HCT116 (cell line): Measurements from ENCODE around the gene NR2C2. TPM values are rescaled to one million over a fixed set of nuclear protein-coding genes. Genes with fewer than 3 reads are reported as not detected.

Experiments
- ATAC-seq: fragments of 200-7000 bp; cut with Tn5 transposase; 2 replicates; pipeline ENCODE4 v1.9.1; 2020; ENCODE audit warnings: mild to moderate bottlenecking, moderate library complexity
- BruUV-seq: library from RNA; stranded (reverse); fragments of 400-500 nt; replicated peaks from 2 replicates; lab custom pipeline; 2021; lab: Mats Ljungman, UMichigan
- CTCF ChIA-PET: fragments of 300-600 bp; sonication (Branson Sonifier 250); formaldehyde crosslinking; loops from one replicate; lab custom pipeline; 2021; ENCODE audit warnings: antibody characterized with exemption; lab: Charles Lee
- POLR2A ChIA-PET: fragments of 300-600, 350-600 bp; sonication (Branson Sonifier 250); formaldehyde crosslinking; loops from one replicate; lab custom pipeline; 2021; ENCODE audit warnings: antibody characterized with exemption; lab: Charles Lee
- RAD21 ChIA-PET, 2 experiments: fragments of 300-600 bp; sonication (Branson Sonifier 250); formaldehyde crosslinking; loops; one replicate each; lab custom pipeline; 2023; ENCODE audit warnings: low total read pairs in 2 of 2; ENCODE audit not compliant: uncharacterized antibody in 2 of 2, unreplicated experiment in 2 of 2, low non-redundant PET in 1 of 2; lab: Charles Lee
- DNase-seq: peaks from one replicate; pipeline ENCODE4 v3.0.0-alpha.2; 2010; ENCODE audit warnings: low read depth, low spot score
- H2AFZ ChIP-seq: fragments of 200-600 bp; shearing (Covaris generic), sonication (generic); 2 replicates; pipeline ENCODE4 v1.6.1; 2017; ENCODE audit warnings: low read depth, mixed run types, mixed read lengths, antibody characterized with exemption, low read length; ENCODE audit not compliant: poor library complexity, severe bottlenecking
- H3K27ac ChIP-seq: 2 replicates; pipeline ENCODE4 v1.5.1; 2012; ENCODE audit warnings: low read depth, low read length
- H3K27me3 ChIP-seq: fragments of 200-600 bp; sonication (generic); 2 replicates; pipeline ENCODE4 v1.6.1; 2016; ENCODE audit warnings: mixed run types, low read length, mixed read lengths; ENCODE audit not compliant: insufficient read depth
- H3K36me3 ChIP-seq, 2 experiments: fragments of 200-500 bp in 1 of 2; fragments of 200-600 bp in 1 of 2; sonication (Bioruptor generic) in 1 of 2; sonication (generic) in 1 of 2; 2 replicates each; pipeline versions ENCODE4 v1.5.1 to v1.6.1; 2014 to 2016; ENCODE audit warnings: low read length in 2 of 2, inconsistent platforms in 1 of 2, mixed read lengths in 1 of 2, mixed run types in 1 of 2; ENCODE audit not compliant: insufficient read depth in 2 of 2, control insufficient read depth in 1 of 2
- H3K4me1 ChIP-seq, 2 experiments: fragments of 200-600 bp in 1 of 2; sonication (generic) in 1 of 2; 2 replicates each; pipeline versions ENCODE4 v1.5.1 to v1.6.1; 2012 to 2017; ENCODE audit warnings: low read length in 2 of 2, inconsistent platforms in 1 of 2, mild to moderate bottlenecking in 1 of 2, mixed read lengths in 1 of 2, mixed run types in 1 of 2, moderate library complexity in 1 of 2; ENCODE audit not compliant: insufficient read depth in 2 of 2, control insufficient read depth in 1 of 2
- H3K4me2 ChIP-seq: fragments of 200-600 bp; sonication (generic); 2 replicates; pipeline ENCODE4 v1.6.1; 2017; ENCODE audit warnings: mixed run types, low read length, mixed read lengths
- H3K4me3 ChIP-seq, 2 experiments: fragments of 200-600 bp in 1 of 2; sonication (generic) in 1 of 2; replicated peaks in 1 of 2; 2 replicates each; pipeline ENCODE4 v1.5.1; 2011 to 2016; ENCODE audit warnings: low read length in 2 of 2, control low read depth in 1 of 2, low read depth in 1 of 2, mild to moderate bottlenecking in 1 of 2, mixed read lengths in 1 of 2, mixed run types in 1 of 2
- H3K79me2 ChIP-seq: fragments of 200-600 bp; sonication (generic); 2 replicates; pipeline ENCODE4 v1.6.1; 2017; ENCODE audit warnings: mild to moderate bottlenecking, mixed run types, low read length, moderate library complexity, mixed read lengths; ENCODE audit not compliant: insufficient read depth
- H3K9ac ChIP-seq: fragments of 200-600 bp; sonication (generic); 2 replicates; pipeline ENCODE4 v1.6.1; 2016; ENCODE audit warnings: low read length, mixed read lengths
- H3K9me2 ChIP-seq: fragments of 200-600 bp; sonication (generic), shearing (Covaris generic); 2 replicates; pipeline ENCODE4 v1.6.1; 2017; ENCODE audit warnings: mixed run types, mild to moderate bottlenecking, moderate library complexity; ENCODE audit not compliant: insufficient read depth
- H3K9me3 ChIP-seq, 2 experiments: fragments of 200-500 bp in 1 of 2; fragments of 200-600 bp in 1 of 2; sonication (Bioruptor generic) in 1 of 2; sonication (generic) in 1 of 2; 2 replicates each; pipeline ENCODE4 v1.6.1; 2014 to 2017; ENCODE audit warnings: low read length in 2 of 2, mixed read lengths in 2 of 2, inconsistent platforms in 1 of 2, low read depth in 1 of 2, mild to moderate bottlenecking in 1 of 2, mixed run types in 1 of 2, moderate library complexity in 1 of 2; ENCODE audit not compliant: control insufficient read depth in 1 of 2, insufficient read depth in 1 of 2
- H4K20me1 ChIP-seq: fragments of 200-600 bp; sonication (generic), shearing (Covaris generic); 2 replicates; pipeline ENCODE4 v1.6.1; 2017; ENCODE audit warnings: mixed run types, mild to moderate bottlenecking, moderate library complexity; ENCODE audit not compliant: insufficient read depth
- CEBPB ChIP-seq: IDR thresholded peaks from 2 replicates; pipeline ENCODE4 v1.6.1; 2012; ENCODE audit warnings: low read depth
- EGR1 ChIP-seq: IDR thresholded peaks from 2 replicates; pipeline ENCODE4 v1.6.1; 2012; ENCODE audit warnings: low read depth
- POLR2A ChIP-seq: IDR thresholded peaks from 2 replicates; pipeline ENCODE4 v1.7.0; 2011; ENCODE audit warnings: borderline replicate concordance; ENCODE audit not compliant: insufficient read depth, insufficient read length; ENCODE audit errors: extremely low read depth
- POLR2AphosphoS5 ChIP-seq: IDR thresholded peaks from 2 replicates; pipeline ENCODE4 v1.6.1; 2011; ENCODE audit warnings: mild to moderate bottlenecking, low read depth, low read length, moderate library complexity
- RAD21 ChIP-seq: IDR thresholded peaks from 2 replicates; pipeline ENCODE4 v1.6.1; 2012; ENCODE audit warnings: low read depth, mild to moderate bottlenecking
- REST ChIP-seq: IDR thresholded peaks from 2 replicates; pipeline ENCODE4 v1.6.1; 2012; ENCODE audit warnings: low read depth
- SP1 ChIP-seq: IDR thresholded peaks from 2 replicates; pipeline ENCODE4 v1.6.1; 2012; ENCODE audit warnings: low read depth
- SRF ChIP-seq: IDR thresholded peaks from 2 replicates; pipeline ENCODE4 v1.6.1; 2012; ENCODE audit warnings: low read depth
- YY1 ChIP-seq: IDR thresholded peaks from 2 replicates; pipeline ENCODE4 v1.6.1; 2011; ENCODE audit warnings: low read length, low read depth, moderate library complexity, mild to moderate bottlenecking; ENCODE audit not compliant: insufficient replicate concordance; ENCODE audit errors: extremely low read depth
- ZFX ChIP-seq: fragments of 450-650 bp; IDR thresholded peaks from 2 replicates; pipeline ENCODE4 v1.6.1; 2017
- ZNF274 ChIP-seq: fragments of 200-500 bp; sonication (Bioruptor generic); IDR thresholded peaks from 2 replicates; pipeline ENCODE4 v1.6.1; 2014; ENCODE audit warnings: mild to moderate bottlenecking, low read depth, low read length, inconsistent platforms
- intact Hi-C: fragments of 100-400 bp; cut with micrococcal nuclease; formaldehyde crosslinking; loops from 2 replicates; pipeline ENCODE4 v1.10.0; 2022
- total RNA-seq: library from RNA; stranded (reverse); gene quantifications from one replicate; pipeline ENCODE4 v1.2.1, GENCODE V29; 2021; ENCODE audit not compliant: unreplicated experiment

The NR2C2 gene
- total RNA-seq, 1 experiment from 2014 or later: 45.0 TPM

- ATAC-seq (no peak), DNase-seq (no peak)
Observed at GRCh38 chr3:14946739-14947099, 664 bp upstream of the NR2C2 start.

GRCh38 chr3:14947886-14948608 is 664 bp downstream of the NR2C2 start:
- H3K36me3 ChIP-seq: peaks cover 2 to 18% of the 10 kb centered on the region in 2 experiments; a peak in 3 of 4 replicates
- intact Hi-C loops: no loop called here
- TF ChIP-seq RAD21 (no peak), EGR1 (peak; percentile 48; the same call in 1 of the 2 replicates), REST (no peak), YY1 (peak; percentile 93), SRF (peak; percentile 42; the same call in 1 of the 2 replicates), ZFX (no peak), POLR2A (peak; percentile 33), SP1 (peak; percentile 94), POLR2AphosphoS5 (peak; percentile 54)
- TF ChIP-seq, all 23 proteins: peak for 6
- ChIA-PET POLR2A (interaction anchor here (1.3 kb wide), 1 partner anchor 117 kb away, joined by 3 read pairs; the partner anchor contains the start of gene MRPS25), RAD21 (no interaction called here), CTCF (interaction anchor here (0.7 kb wide), 1 partner anchor 103 kb away, joined by 3 read pairs; no protein-coding TSS in a partner anchor)
- H3K27me3 ChIP-seq: no peaks in the 10 kb centered on the region
- DNase-seq (peak; percentile 92), ATAC-seq (peak; percentile 92)
- peak overlapping the region; percentile 81 for H3K4me2 ChIP-seq
- peak overlapping the region; percentile 80 for H3K9ac ChIP-seq
- H3K79me2 ChIP-seq: peaks cover 74% of the 10 kb centered on the region
- no peaks in the 10 kb centered on the region for H3K9me2 ChIP-seq
- H4K20me1 ChIP-seq: no peaks in the 10 kb centered on the region
- no peak overlapping the region for H2AFZ ChIP-seq
- peaks cover 9 to 15% of the 10 kb centered on the region in 2 experiments for H3K4me1 ChIP-seq
- no peaks in the 10 kb centered on the region for H3K9me3 ChIP-seq
- no TSS peak for BruUV-seq
- peak overlapping the region; percentile 96 for H3K27ac ChIP-seq
- H3K4me3 ChIP-seq: peak overlapping the region; percentile 74 to 79

More at GRCh38 chr3:14946739-14947099, 664 bp upstream of the NR2C2 start:
- CTCF ChIA-PET: no interaction called here
- TSS peak; percentile 70 for BruUV-seq
- Histone ChIP-seq H3K79me2 (peaks cover 61% of the 10 kb centered on the region), H3K9me2 (no peaks in the 10 kb centered on the region), H3K36me3 (peaks cover 2 to 18% of the 10 kb centered on the region in 2 experiments; a peak in 3 of 4 replicates), H3K27ac (peak overlapping the region; percentile 96), H4K20me1 (no peaks in the 10 kb centered on the region), H3K4me3 (peak overlapping the region; percentile 74 to 79), H2AFZ (no peak overlapping the region), H3K4me1 (peaks cover 9 to 15% of the 10 kb centered on the region in 2 experiments), H3K27me3 (no peaks in the 10 kb centered on the region), H3K4me2 (peak overlapping the region; percentile 81), H3K9ac (peak overlapping the region; percentile 80), H3K9me3 (no peaks in the 10 kb centered on the region)
- TF ChIP-seq ZNF274: no peak
- TF ChIP-seq RAD21: no peak
- 0 out of 2 replicates have a peak, but pooled peaks have one; percentile 11 for TF ChIP-seq CEBPB
- TF ChIP-seq EGR1: peak; percentile 34; the same call in 1 of the 2 replicates
- TF ChIP-seq POLR2AphosphoS5: no peak
- TF ChIP-seq POLR2A: no peak
- intact Hi-C loops: no loop called here
- POLR2A ChIA-PET: interaction anchor here (0.9 kb wide), 1 partner anchor 14 kb away, joined by 3 read pairs; no protein-coding TSS in a partner anchor
- RAD21 ChIA-PET: no interaction called here
